GM12878 (cell line): ENCODE data around the gene CNN2.

Source experiments
- BRCA1 ChIP-seq: IDR thresholded peaks from 2 replicates; pipeline ENCODE4 v1.6.1; 2011; ENCODE audit warnings: low read depth, low read length, improper control_type of control experiment
- EP300 ChIP-seq, 2 experiments: fragments of 150-350 bp in 1 of 2; IDR thresholded peaks; 2 replicates each; pipeline ENCODE4 v1.6.1; 2011 to 2012; ENCODE audit warnings: low read depth in 2 of 2, low read length in 2 of 2, borderline replicate concordance in 1 of 2, improper control_type of control experiment in 1 of 2, inconsistent platforms in 1 of 2; ENCODE audit not compliant: control insufficient read depth in 1 of 2
- EZH2 ChIP-seq: IDR thresholded peaks from 2 replicates; pipeline ENCODE4 v1.6.1; 2012; ENCODE audit warnings: low read depth, mild to moderate bottlenecking, control low read depth, inconsistent platforms, low read length, borderline replicate concordance; ENCODE audit not compliant: control insufficient read depth
- KDM1A ChIP-seq: fragments of 200-600 bp; sonication (generic); IDR thresholded peaks from 2 replicates; pipeline ENCODE4 v1.6.1; 2016; ENCODE audit warnings: borderline replicate concordance
- POLR2A ChIP-seq: IDR thresholded peaks from 2 replicates; pipeline ENCODE4 v1.6.1; 2011; ENCODE audit warnings: low read depth, mild to moderate bottlenecking, low read length
- TAF1 ChIP-seq: IDR thresholded peaks from 2 replicates; pipeline ENCODE4 v1.6.1; 2011; ENCODE audit warnings: mild to moderate bottlenecking, low read depth, low read length, borderline replicate concordance
- TF ChIP-seq, protein P1 (sequence below): IDR thresholded peaks from 2 replicates; pipeline ENCODE4 v1.6.1; 2012; ENCODE audit warnings: improper control_type of control experiment, low read depth, low read length; ENCODE audit not compliant: insufficient replicate concordance
- TF ChIP-seq, protein P2 (sequence below), 3 experiments: IDR thresholded peaks in 2 of 3; conservative IDR thresholded peaks in 1 of 3; 2 replicates each; pipeline ENCODE4 v1.5.1; 2011; ENCODE audit warnings: low read depth in 3 of 3, low read length in 3 of 3, mild to moderate bottlenecking in 3 of 3, control low read depth in 2 of 3, moderate library complexity in 2 of 3, inconsistent platforms in 1 of 3, mixed read lengths in 1 of 3; ENCODE audit not compliant: control insufficient read depth in 2 of 3, insufficient read depth in 1 of 3; ENCODE audit errors: extremely low read depth in 1 of 3
- TF ChIP-seq, protein P3 (sequence below): IDR thresholded peaks from 2 replicates; pipeline ENCODE4 v1.6.1; 2012; ENCODE audit warnings: low read depth, low read length, improper control_type of control experiment

DNA sequence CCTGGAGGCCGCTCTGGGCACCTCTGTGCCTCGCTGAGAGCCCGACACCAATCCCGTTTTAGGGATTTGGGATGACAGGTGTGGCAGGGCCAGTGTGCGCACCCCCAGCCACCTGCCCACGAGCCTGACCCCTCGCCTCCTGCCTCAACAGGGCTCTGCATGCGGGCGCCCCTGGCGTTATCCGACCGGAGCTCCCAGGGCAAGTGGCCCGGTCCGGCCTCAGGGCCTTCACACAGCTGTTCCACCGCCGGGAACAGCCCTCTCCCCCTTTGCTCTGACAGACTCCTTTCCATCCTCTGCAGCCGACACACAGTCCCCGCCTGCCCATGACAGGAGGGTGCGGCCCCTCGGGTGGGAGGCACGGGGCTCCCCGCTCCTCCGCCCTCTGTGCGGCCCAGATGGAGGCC, 49.3 kb upstream of the CNN2 start:
- TF ChIP-seq, protein P1, sequence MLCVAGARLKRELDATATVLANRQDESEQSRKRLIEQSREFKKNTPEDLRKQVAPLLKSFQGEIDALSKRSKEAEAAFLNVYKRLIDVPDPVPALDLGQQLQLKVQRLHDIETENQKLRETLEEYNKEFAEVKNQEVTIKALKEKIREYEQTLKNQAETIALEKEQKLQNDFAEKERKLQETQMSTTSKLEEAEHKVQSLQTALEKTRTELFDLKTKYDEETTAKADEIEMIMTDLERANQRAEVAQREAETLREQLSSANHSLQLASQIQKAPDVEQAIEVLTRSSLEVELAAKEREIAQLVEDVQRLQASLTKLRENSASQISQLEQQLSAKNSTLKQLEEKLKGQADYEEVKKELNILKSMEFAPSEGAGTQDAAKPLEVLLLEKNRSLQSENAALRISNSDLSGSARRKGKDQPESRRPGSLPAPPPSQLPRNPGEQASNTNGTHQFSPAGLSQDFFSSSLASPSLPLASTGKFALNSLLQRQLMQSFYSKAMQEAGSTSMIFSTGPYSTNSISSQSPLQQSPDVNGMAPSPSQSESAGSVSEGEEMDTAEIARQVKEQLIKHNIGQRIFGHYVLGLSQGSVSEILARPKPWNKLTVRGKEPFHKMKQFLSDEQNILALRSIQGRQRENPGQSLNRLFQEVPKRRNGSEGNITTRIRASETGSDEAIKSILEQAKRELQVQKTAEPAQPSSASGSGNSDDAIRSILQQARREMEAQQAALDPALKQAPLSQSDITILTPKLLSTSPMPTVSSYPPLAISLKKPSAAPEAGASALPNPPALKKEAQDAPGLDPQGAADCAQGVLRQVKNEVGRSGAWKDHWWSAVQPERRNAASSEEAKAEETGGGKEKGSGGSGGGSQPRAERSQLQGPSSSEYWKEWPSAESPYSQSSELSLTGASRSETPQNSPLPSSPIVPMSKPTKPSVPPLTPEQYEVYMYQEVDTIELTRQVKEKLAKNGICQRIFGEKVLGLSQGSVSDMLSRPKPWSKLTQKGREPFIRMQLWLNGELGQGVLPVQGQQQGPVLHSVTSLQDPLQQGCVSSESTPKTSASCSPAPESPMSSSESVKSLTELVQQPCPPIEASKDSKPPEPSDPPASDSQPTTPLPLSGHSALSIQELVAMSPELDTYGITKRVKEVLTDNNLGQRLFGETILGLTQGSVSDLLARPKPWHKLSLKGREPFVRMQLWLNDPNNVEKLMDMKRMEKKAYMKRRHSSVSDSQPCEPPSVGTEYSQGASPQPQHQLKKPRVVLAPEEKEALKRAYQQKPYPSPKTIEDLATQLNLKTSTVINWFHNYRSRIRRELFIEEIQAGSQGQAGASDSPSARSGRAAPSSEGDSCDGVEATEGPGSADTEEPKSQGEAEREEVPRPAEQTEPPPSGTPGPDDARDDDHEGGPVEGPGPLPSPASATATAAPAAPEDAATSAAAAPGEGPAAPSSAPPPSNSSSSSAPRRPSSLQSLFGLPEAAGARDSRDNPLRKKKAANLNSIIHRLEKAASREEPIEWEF, result no peak
- TF ChIP-seq EP300 (IDR thresholded peaks at IDR 0.05; ENCODE audit: borderline replicate concordance in 1 of 2, control insufficient read depth in 1 of 2, low read depth in 2 of 2, low read length in 2 of 2), result no peak
- no peak for TF ChIP-seq KDM1A
- TF ChIP-seq, protein P2, sequence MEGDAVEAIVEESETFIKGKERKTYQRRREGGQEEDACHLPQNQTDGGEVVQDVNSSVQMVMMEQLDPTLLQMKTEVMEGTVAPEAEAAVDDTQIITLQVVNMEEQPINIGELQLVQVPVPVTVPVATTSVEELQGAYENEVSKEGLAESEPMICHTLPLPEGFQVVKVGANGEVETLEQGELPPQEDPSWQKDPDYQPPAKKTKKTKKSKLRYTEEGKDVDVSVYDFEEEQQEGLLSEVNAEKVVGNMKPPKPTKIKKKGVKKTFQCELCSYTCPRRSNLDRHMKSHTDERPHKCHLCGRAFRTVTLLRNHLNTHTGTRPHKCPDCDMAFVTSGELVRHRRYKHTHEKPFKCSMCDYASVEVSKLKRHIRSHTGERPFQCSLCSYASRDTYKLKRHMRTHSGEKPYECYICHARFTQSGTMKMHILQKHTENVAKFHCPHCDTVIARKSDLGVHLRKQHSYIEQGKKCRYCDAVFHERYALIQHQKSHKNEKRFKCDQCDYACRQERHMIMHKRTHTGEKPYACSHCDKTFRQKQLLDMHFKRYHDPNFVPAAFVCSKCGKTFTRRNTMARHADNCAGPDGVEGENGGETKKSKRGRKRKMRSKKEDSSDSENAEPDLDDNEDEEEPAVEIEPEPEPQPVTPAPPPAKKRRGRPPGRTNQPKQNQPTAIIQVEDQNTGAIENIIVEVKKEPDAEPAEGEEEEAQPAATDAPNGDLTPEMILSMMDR (IDR thresholded peaks at IDR 0.05 in 2 of 3, conservative IDR thresholded peaks at IDR 0.05 in 1 of 3; ENCODE audit: control insufficient read depth in 2 of 3, extremely low read depth in 1 of 3, insufficient read depth in 1 of 3, low read depth in 3 of 3, low read length in 3 of 3), result no peak
- TF ChIP-seq BRCA1, result no peak
- TF ChIP-seq EZH2, result no peak
- TF ChIP-seq POLR2A, result peak; percentile 42; the same call in 1 of the 2 replicates
- TF ChIP-seq TAF1, result no peak
- TF ChIP-seq, protein P3, sequence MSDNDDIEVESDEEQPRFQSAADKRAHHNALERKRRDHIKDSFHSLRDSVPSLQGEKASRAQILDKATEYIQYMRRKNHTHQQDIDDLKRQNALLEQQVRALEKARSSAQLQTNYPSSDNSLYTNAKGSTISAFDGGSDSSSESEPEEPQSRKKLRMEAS, result no peak
